ENCODE data around the gene CLPSL1. TPM values are rescaled to one million over a fixed set of nuclear protein-coding genes. Genes with fewer than 3 reads are reported as not detected.
A peak's percentile ranks its signal among the peaks of the same experiment; 100 is the strongest.

The CLPSL1 gene
- total RNA-seq, 1 donor from 2014 or later, result not detected

- no peak for DNase-seq (ENCODE audit: missing footprints)
- intact Hi-C loops (cut with DNase I), result no loop called here
- no peak for ATAC-seq
Observed at GRCh38 chr6:35829306-35829705, 48.5 kb downstream of the CLPSL1 start.

DNA sequence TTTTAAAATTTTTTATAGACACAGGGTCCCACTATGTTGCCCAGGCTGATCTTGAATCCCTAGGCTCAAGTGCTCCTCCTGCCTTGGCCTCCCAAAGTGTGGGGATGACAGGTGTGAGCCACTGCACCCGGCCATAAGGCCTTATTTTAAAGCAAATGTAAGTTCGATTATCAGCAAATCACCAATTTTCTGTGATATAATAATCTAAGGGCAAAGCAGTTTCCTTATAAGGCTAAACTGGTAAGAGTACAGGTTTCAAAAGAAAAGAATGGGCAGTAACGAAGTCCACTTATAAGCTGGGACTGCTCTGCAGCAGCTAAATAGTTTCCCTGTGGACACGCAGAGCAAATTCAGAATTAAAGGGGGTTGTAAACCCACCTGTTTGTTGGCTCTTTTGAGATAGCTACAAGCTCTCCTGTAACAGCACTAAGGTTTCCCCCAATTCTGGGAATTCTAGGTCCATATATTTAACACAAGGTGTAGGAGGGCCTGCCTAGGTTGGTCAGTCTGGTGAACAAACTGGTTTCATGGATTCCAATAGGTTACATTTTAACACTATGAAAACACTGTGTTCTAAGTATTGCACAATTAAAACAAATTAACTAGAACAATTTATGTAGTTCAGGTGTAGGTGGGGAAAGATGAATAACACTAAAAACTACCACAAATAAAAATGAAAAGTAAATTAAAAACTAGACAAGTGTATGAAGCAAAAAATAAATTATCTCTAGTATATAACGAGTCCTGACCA, 50.6 kb downstream of the CLPSL1 start:
- DNase-seq (ENCODE audit: missing footprints), result no peak
- intact Hi-C loops (cut with DNase I), result no loop called here
- no peak for ATAC-seq

- intact Hi-C loops (cut with DNase I), result no loop called here
- no peak for ATAC-seq
- peak; percentile 30 for DNase-seq (ENCODE audit: missing footprints)
Observed at GRCh38 chr6:35833536-35833935, 52.7 kb downstream of the CLPSL1 start.

Other genes with a start within 250 kb of the CLPSL1 start
- 101 TPM for gene FKBP5, start 92.1 kb upstream of the CLPSL1 start, total RNA-seq
- gene ARMC12, start 44.0 kb upstream of the CLPSL1 start, total RNA-seq, result not detected
- gene CLPSL2, start 4.4 kb upstream of the CLPSL1 start, total RNA-seq, result not detected
- gene CLPS, start 16.3 kb downstream of the CLPSL1 start, total RNA-seq, result not detected
- not detected for gene LHFPL5, start 24.3 kb downstream of the CLPSL1 start, total RNA-seq
- gene SRPK1, start 140.1 kb downstream of the CLPSL1 start, total RNA-seq, result 18.7 TPM
- not detected for gene SLC26A8, start 243.6 kb downstream of the CLPSL1 start, total RNA-seq
- gene MAPK14, start 246.8 kb downstream of the CLPSL1 start, total RNA-seq, result 27.1 TPM

All from Right ventricle myocardium inferior (tissue), 1 donor.